Gastrocnemius medialis (tissue), 4 donors: Measurements from ENCODE around the gene SH2D7. TPM values are rescaled to one million over a fixed set of nuclear protein-coding genes. Genes with fewer than 3 reads are reported as not detected.

Experiments
- ATAC-seq, 2 donors: fragments of 150-250 bp; one replicate each; pipeline ENCODE4 v1.9.1; 2016
- DNase-seq, 2 donors: peaks; one replicate each; pipeline ENCODE4 v3.0.0-alpha.2; 2019
- H3K27ac ChIP-seq, 4 donors: fragments of 200-600 bp; sonication (generic); 1 replicate in 1 of 4; 2 replicates in 3 of 4; pipeline ENCODE4 v1.5.1; 2016 to 2018; ENCODE audit warnings: mild to moderate bottlenecking in 2 of 4, moderate library complexity in 1 of 4
- H3K27me3 ChIP-seq, 3 donors: fragments of 200-600 bp; sonication (generic) in 2 of 3; 1 replicate in 1 of 3; 2 replicates in 2 of 3; pipeline versions ENCODE4 v1.5.1 to v1.6.0; 2016 to 2019; ENCODE audit warnings: mild to moderate bottlenecking in 1 of 3, moderate library complexity in 1 of 3
- H3K36me3 ChIP-seq, 2 donors: fragments of 200-600 bp; sonication (generic) in 1 of 2; one replicate each; pipeline ENCODE4 v1.5.1; 2017 to 2018
- H3K4me1 ChIP-seq, 2 donors: fragments of 200-600 bp; sonication (generic) in 1 of 2; one replicate each; pipeline ENCODE4 v1.5.1; 2016 to 2017; ENCODE audit warnings: mild to moderate bottlenecking in 2 of 2
- H3K4me3 ChIP-seq, 4 donors: fragments of 200-600 bp; sonication (generic) in 3 of 4; 1 replicate in 1 of 4; 2 replicates in 3 of 4; pipeline ENCODE4 v1.5.1; 2016 to 2019; ENCODE audit warnings: mild to moderate bottlenecking in 2 of 4
- H3K9me3 ChIP-seq, 3 donors: fragments of 200-600 bp; sonication (generic) in 2 of 3; 1 replicate in 1 of 3; 2 replicates in 2 of 3; pipeline ENCODE4 v1.5.1; 2016 to 2019
- CTCF ChIP-seq, 5 experiments: fragments of 450-650 bp in 3 of 5; fragments of 200-600 bp in 2 of 5; sonication (generic) in 2 of 5; IDR thresholded peaks in 4 of 5; conservative IDR thresholded peaks in 1 of 5; 1 replicate in 4 of 5; 2 replicates in 1 of 5; pipeline ENCODE4 v1.5.1; 2016 to 2019; ENCODE audit warnings: antibody characterized with exemption in 5 of 5, mild to moderate bottlenecking in 3 of 5, moderate library complexity in 3 of 5
- POLR2A ChIP-seq, 2 donors: fragments of 450-650 bp; IDR thresholded peaks; one replicate each; pipeline ENCODE4 v1.6.1; 2017; ENCODE audit warnings: antibody characterized with exemption in 2 of 2, mild to moderate bottlenecking in 2 of 2, moderate library complexity in 2 of 2
- in situ Hi-C, 4 donors: fragments of 200-750 bp; cut with MboI; loops; one replicate each; pipeline versions ENCODE4 v1.15.0 to v1.8.0; 2017; ENCODE audit warnings: low sequenced_read_pairs in 4 of 4
- intact Hi-C: fragments of 100-400 bp; cut with DNase I; formaldehyde crosslinking; loops from one replicate; pipeline ENCODE4 v1.15.1; 2023; ENCODE audit warnings: low total_unique reads
- total RNA-seq, 4 donors: library from RNA; depleted of rRNA; stranded (reverse); fragments of >200 nt; gene quantifications; one replicate each; pipeline versions ENCODE4 v1.1.0 to v1.2.3, GENCODE V29; 2016

SH2D7 gene
- total RNA-seq, 4 donors from 2014 or later: not detected

DNA sequence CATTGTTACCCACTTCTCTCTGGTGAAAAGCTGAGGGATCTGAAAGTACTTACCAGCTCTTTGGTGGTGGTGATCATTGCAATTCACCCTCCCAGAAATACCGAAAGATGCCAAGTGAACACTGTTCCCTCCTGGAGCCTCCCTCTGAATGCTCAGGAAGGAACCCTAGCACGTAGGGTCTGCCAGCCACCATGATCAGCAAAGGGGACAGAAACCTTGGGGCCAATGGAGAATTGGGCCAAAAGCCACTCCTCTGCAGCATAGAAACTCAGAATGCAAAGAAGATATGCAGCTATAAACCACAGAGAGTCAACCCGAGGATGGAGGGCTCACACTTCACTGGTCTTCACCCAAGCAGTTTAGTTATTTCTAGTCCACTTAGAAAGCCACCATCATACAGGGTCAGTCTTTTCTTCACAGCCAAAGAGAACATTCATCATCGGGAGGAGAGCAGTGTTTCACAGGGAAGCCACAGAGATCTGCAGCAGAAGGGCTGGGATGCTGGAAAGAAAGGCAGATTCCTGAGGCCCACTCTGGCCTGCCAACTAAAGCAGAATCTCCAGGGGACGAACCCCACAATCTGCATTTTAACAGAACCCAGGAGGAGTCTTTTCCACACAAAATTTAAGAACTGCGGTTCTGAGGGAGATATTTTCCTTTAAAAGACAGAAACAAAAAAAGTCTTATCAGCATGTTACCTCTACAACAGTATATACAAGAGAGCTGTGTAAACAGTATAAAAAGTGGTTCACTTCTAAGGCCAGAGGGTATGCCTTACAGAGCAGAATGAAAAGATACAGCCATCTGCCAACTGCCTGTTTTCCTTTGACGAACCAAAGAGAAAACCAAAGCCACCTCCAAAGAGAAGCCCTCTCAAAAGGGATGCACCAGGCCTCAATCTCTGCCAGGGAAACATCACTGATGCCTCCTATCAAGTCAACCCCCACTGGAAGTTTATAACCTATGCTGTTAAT, 26.1 kb upstream of the SH2D7 start:
- Histone ChIP-seq H3K4me1 (peaks cover 85 to 97% of the 10 kb centered on the region in 2 donors), H3K9me3 (no peaks in the 10 kb centered on the region), H3K36me3 (no peaks in the 10 kb centered on the region), H3K4me3 (no peak overlapping the region), H3K27ac (peak overlapping the region; percentile 71 to 83 (median 74)), H3K27me3 (no peaks in the 10 kb centered on the region)
- no peak for TF ChIP-seq CTCF (IDR thresholded peaks at IDR 0.05 in 4 of 5, conservative IDR thresholded peaks at IDR 0.05 in 1 of 5)
- no peak for TF ChIP-seq POLR2A (IDR thresholded peaks at IDR 0.05)
- ATAC-seq: no peak
- in situ Hi-C loops (loop anchor here in 1 of 4 donors (10.0 kb wide), 1 partner anchor 51 kb away; no protein-coding TSS in a partner anchor), intact Hi-C loops (loop anchor here (2.0 kb wide), 1 partner anchor 71 kb away; no protein-coding TSS in a partner anchor)
- DNase-seq: no peak

GRCh38 chr15:78067328-78068228, 24.8 kb upstream of the SH2D7 start:
- H3K4me1 ChIP-seq: peaks cover 88 to 96% of the 10 kb centered on the region in 2 donors
- DNase-seq: no peak

GRCh38 chr15:78069052-78069414, 23.3 kb upstream of the SH2D7 start:
- TF ChIP-seq POLR2A (IDR thresholded peaks at IDR 0.05) (no peak), CTCF (IDR thresholded peaks at IDR 0.05 in 4 of 5, conservative IDR thresholded peaks at IDR 0.05 in 1 of 5) (no peak)
- no peaks in the 10 kb centered on the region for H3K9me3 ChIP-seq
- H3K27ac ChIP-seq: peak overlapping the region; percentile 71 to 83 (median 74)
- no peaks in the 10 kb centered on the region for H3K27me3 ChIP-seq
- peaks cover 80 to 87% of the 10 kb centered on the region in 2 donors for H3K4me1 ChIP-seq
- ATAC-seq (no peak), DNase-seq (no peak)
- intact Hi-C loops (no loop called here), in situ Hi-C loops (loop anchor here in 1 of 4 donors (10.0 kb wide), 1 partner anchor 54 kb away; no protein-coding TSS in a partner anchor)
- no peak overlapping the region for H3K4me3 ChIP-seq
- H3K36me3 ChIP-seq: no peaks in the 10 kb centered on the region

More at GRCh38 chr15:78067328-78068228, 24.8 kb upstream of the SH2D7 start:
- Histone ChIP-seq H3K36me3 (no peaks in the 10 kb centered on the region), H3K9me3 (no peaks in the 10 kb centered on the region), H3K4me3 (no peak overlapping the region), H3K27ac (peak overlapping the region; percentile 71 to 83 (median 74)), H3K27me3 (no peaks in the 10 kb centered on the region)
- TF ChIP-seq CTCF (IDR thresholded peaks at IDR 0.05 in 4 of 5, conservative IDR thresholded peaks at IDR 0.05 in 1 of 5): no peak
- no peak for TF ChIP-seq POLR2A (IDR thresholded peaks at IDR 0.05)
- in situ Hi-C loops: loop anchor here in 1 of 4 donors (10.0 kb wide), 1 partner anchor 53 kb away; no protein-coding TSS in a partner anchor
- intact Hi-C loops: no loop called here
- peak in 1 of 2 donors; percentile 8 for ATAC-seq

DNA sequence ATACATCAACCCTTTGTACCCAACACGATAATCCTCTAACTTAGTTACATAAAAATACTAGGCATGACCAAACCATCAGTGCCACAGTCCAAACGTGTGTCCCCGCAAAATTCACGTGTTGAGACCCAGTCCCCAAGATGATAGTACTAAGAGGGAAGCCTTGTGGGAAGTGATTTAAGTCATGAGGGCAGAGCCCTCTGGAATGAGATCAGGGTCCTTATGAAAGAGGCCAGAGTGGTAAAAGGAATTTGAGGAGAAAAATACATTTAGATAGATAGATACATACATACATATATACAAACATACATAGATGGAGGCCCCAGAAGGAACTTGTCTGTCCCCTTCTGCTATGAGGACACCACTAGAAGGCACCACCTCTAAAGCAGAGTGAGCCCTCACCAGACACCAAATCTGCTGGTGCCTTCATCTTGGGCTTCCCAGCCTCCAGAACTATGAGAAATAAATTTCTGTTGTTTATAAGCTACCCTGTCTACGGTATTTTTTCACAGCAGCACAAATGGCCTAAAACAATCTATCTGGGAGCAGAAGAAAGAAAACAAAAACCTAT, 22.8 kb upstream of the SH2D7 start:
- Histone ChIP-seq H3K9me3 (no peaks in the 10 kb centered on the region), H3K27me3 (no peaks in the 10 kb centered on the region), H3K4me1 (peaks cover 76 to 83% of the 10 kb centered on the region in 2 donors), H3K27ac (peak overlapping the region; percentile 71 to 83 (median 74)), H3K4me3 (no peak overlapping the region), H3K36me3 (no peaks in the 10 kb centered on the region)
- no peak for ATAC-seq
- TF ChIP-seq POLR2A (IDR thresholded peaks at IDR 0.05) (no peak), CTCF (IDR thresholded peaks at IDR 0.05 in 4 of 5, conservative IDR thresholded peaks at IDR 0.05 in 1 of 5) (no peak)
- DNase-seq: no peak
- intact Hi-C loops (no loop called here), in situ Hi-C loops (loop anchor here in 1 of 4 donors (10.0 kb wide), 1 partner anchor 55 kb away; no protein-coding TSS in a partner anchor)
